Stimulated activated CD4-positive, alpha-beta T cell treated with anti-CD3 and anti-CD28 coated beads, TNF-alpha, amount 100 ng/mL, for 4 hours (primary cell): ENCODE measurements around the gene CD40LG.

ENCODE experiments used
- DNase-seq, 3 experiments: peaks; one replicate each; pipeline ENCODE4 v3.0.0-alpha.2; 2020; ENCODE audit warnings: low read depth in 3 of 3

The CD40LG gene

DNA sequence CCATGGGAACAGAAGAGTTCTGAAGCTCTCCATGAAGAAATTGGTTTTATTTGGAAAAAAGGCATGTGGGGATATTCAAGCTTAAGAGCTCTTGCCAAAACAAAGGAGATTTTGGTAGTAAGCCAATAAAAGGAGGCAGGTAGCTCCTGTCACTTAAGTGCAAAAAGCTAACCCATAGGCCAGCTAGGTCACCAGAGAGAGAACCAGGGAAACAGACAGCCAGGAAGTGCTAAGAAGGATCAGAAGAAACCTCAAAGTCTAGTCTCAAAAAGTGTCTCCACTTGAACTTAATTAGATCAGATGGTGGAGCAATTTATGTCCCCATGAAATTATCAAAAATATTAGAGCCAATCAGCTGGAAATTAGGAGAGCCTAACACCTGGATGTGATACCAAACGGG lies 49.2 kb downstream of the CD40LG start:
- DNase-seq = no peak

GRCh38 chrX:136708348-136708747 lies 60.4 kb downstream of the CD40LG start:
- DNase-seq = no peak
